ENCODE measurements around the gene APC2. TPM values are rescaled to one million over a fixed set of nuclear protein-coding genes. Genes with fewer than 3 reads are reported as not detected.

The APC2 gene
- total RNA-seq, 1 experiment from 2014 or later, result 0.68 TPM

GRCh38 chr19:1440418-1440801 lies 9.5 kb upstream of the APC2 start:
- peak overlapping the region; percentile 68 to 92 (median 90); a peak in 3 of 7 replicates for H3K27ac Mint-ChIP-seq
- no peaks in the 10 kb centered on the region for H4K20me1 ChIP-seq (ENCODE audit: control insufficient read depth, insufficient read depth, insufficient read length)

More at GRCh38 chr19:1440418-1440801, 9.5 kb upstream of the APC2 start:
- no peak overlapping the region for H2BK120ac ChIP-seq (ENCODE audit: low read depth, low read length, poor library complexity, severe bottlenecking)
- H3K79me1 ChIP-seq (ENCODE audit: insufficient read depth, low read depth, low read length, poor library complexity, severe bottlenecking), result peaks cover 12% of the 10 kb centered on the region
- H2BK20ac ChIP-seq (ENCODE audit: low read depth, low read length, poor library complexity, severe bottlenecking), result no peak overlapping the region
- no peak overlapping the region for H2BK12ac ChIP-seq (ENCODE audit: insufficient read length, low read depth, low read length)
- H3K9ac ChIP-seq (ENCODE audit: extremely low read depth, insufficient read length, low read length), result no peak overlapping the region
- H2BK15ac ChIP-seq (ENCODE audit: low read depth, low read length), result no peak overlapping the region
- Mint-ChIP-seq H3K36me3 (ENCODE audit: insufficient read depth in 1 of 3, low read depth in 3 of 3) (peaks cover 29 to 55% (median 44%) of the 10 kb centered on the region in 3 experiments), H3K9me3 (no peaks in the 10 kb centered on the region), H3K27me3 (ENCODE audit: low read depth) (peaks cover 7% of the 10 kb centered on the region), H3K4me1 (peaks cover 0 to 22% of the 10 kb centered on the region in 2 experiments), H3K4me3 (peak overlapping the region; percentile 96 to 98)
- H3K4ac ChIP-seq (ENCODE audit: low read depth, low read length), result no peak overlapping the region
- peaks cover 11% of the 10 kb centered on the region; the same call in 1 of the 2 replicates for H3K79me2 ChIP-seq (ENCODE audit: insufficient read depth, low read length)
- H3K56ac ChIP-seq (ENCODE audit: insufficient read length, low read depth, low read length), result no peak overlapping the region
- TF ChIP-seq CTCF (conservative IDR thresholded peaks at IDR 0.05), result no peak
- no peak overlapping the region for H2AK5ac ChIP-seq (ENCODE audit: insufficient read length, low read length)
- H3K18ac ChIP-seq (ENCODE audit: insufficient read length, low read depth, low read length), result no peak overlapping the region
- H3K23ac ChIP-seq (ENCODE audit: insufficient read length, low read depth, low read length), result no peak overlapping the region
- H4K91ac ChIP-seq (ENCODE audit: insufficient read length, low read depth, low read length), result no peak overlapping the region
- H4K5ac ChIP-seq (ENCODE audit: insufficient read length, low read depth, low read length), result no peak overlapping the region
- no peak overlapping the region for H2BK5ac ChIP-seq (ENCODE audit: insufficient read length, low read length)
- peaks cover 5% of the 10 kb centered on the region for H3K23me2 ChIP-seq (ENCODE audit: insufficient read length, low read depth, low read length, poor library complexity, severe bottlenecking)
- H3K9me3 ChIP-seq (ENCODE audit: control insufficient read depth, low read depth, low read length), result no peaks in the 10 kb centered on the region
- no peaks in the 10 kb centered on the region for H3K27me3 ChIP-seq (ENCODE audit: insufficient read depth, low read length)
- no CpG with 5 or more reads among the region's 15 CpGs for WGBS (ENCODE audit: extremely low coverage, insufficient read length, low lambda C conversion rate)
- H3K27ac ChIP-seq (ENCODE audit: insufficient read length, low read depth, low read length), result no peak overlapping the region
- no peak overlapping the region for H3K14ac ChIP-seq (ENCODE audit: insufficient read depth, low read length)
- H3K4me1 ChIP-seq (ENCODE audit: insufficient read depth, low read length), result no peaks in the 10 kb centered on the region
- H2AFZ ChIP-seq (ENCODE audit: low read length), result no peak overlapping the region
- DNase-seq, result no peak
- H4K8ac ChIP-seq (replicated peaks; ENCODE audit: insufficient read length, low read depth, low read length), result no peak overlapping the region
- H3T11ph ChIP-seq (ENCODE audit: low read length), result no peak overlapping the region
- no peak overlapping the region for H3K4me2 ChIP-seq (ENCODE audit: insufficient read depth, insufficient read length, low read length)
